Fibroblast of lung (primary cell): Measurements from ENCODE around the gene UBE2G1. TPM values are rescaled to one million over a fixed set of nuclear protein-coding genes. Genes with fewer than 3 reads are reported as not detected.
"Not testable (repeated sequence)": the region's sequence is repeated elsewhere in the genome, so short reads cannot be mapped to it uniquely, and the experiment has no call there.

Experiments used
- DNase-seq, 2 donors: peaks; one replicate each; pipeline versions ENCODE4 v3.0.0 to v3.0.0-alpha.2; 2010; ENCODE audit warnings: low read depth in 2 of 2
- H2AFZ ChIP-seq: 2 replicates; pipeline ENCODE4 v1.5.1; 2012; ENCODE audit warnings: low read length, control low read depth, inconsistent platforms
- H3K27ac ChIP-seq: 2 replicates; pipeline ENCODE4 v1.5.1; 2011; ENCODE audit warnings: low read length, control low read depth; ENCODE audit not compliant: insufficient read depth
- H3K27me3 ChIP-seq: 2 replicates; pipeline ENCODE4 v1.5.1; 2011; ENCODE audit warnings: mild to moderate bottlenecking, low read length; ENCODE audit not compliant: control insufficient read depth, insufficient read depth
- H3K36me3 ChIP-seq: 2 replicates; pipeline ENCODE4 v1.5.1; 2011; ENCODE audit warnings: low read length; ENCODE audit not compliant: control insufficient read depth, insufficient read depth
- H3K4me1 ChIP-seq: 2 replicates; pipeline ENCODE4 v1.5.1; 2011; ENCODE audit warnings: low read length; ENCODE audit not compliant: control insufficient read depth, insufficient read depth; ENCODE audit errors: extremely low read depth
- H3K4me2 ChIP-seq: 2 replicates; pipeline ENCODE4 v1.5.1; 2011; ENCODE audit warnings: low read length, control low read depth; ENCODE audit not compliant: insufficient read depth; ENCODE audit errors: extremely low read depth
- H3K4me3 ChIP-seq, 4 experiments: fragments of 200-600 bp in 1 of 4; sonication (generic) in 1 of 4; replicated peaks in 1 of 4; 2 replicates each; pipeline ENCODE4 v1.5.1; 2011 to 2016; ENCODE audit warnings: low read length in 4 of 4, low read depth in 3 of 4, mild to moderate bottlenecking in 3 of 4, control low read depth in 2 of 4, inconsistent platforms in 1 of 4, mixed read lengths in 1 of 4; ENCODE audit not compliant: insufficient read depth in 1 of 4; ENCODE audit errors: control extremely low read depth in 1 of 4
- H3K79me2 ChIP-seq: 2 replicates; pipeline ENCODE4 v1.5.1; 2012; ENCODE audit warnings: mild to moderate bottlenecking, low read length, inconsistent platforms; ENCODE audit not compliant: control insufficient read depth, insufficient read depth
- H3K9ac ChIP-seq: 2 replicates; pipeline ENCODE4 v1.5.1; 2011; ENCODE audit warnings: mild to moderate bottlenecking, low read length, control low read depth; ENCODE audit not compliant: insufficient read depth
- H3K9me3 ChIP-seq: 2 replicates; pipeline ENCODE4 v1.5.1; 2012; ENCODE audit warnings: low read depth, low read length; ENCODE audit not compliant: control insufficient read depth, insufficient read depth
- H4K20me1 ChIP-seq: 2 replicates; pipeline ENCODE4 v1.5.1; 2011; ENCODE audit warnings: low read length; ENCODE audit not compliant: control insufficient read depth, insufficient read depth; ENCODE audit errors: extremely low read depth
- CTCF ChIP-seq, 2 donors: IDR thresholded peaks in 1 of 2; conservative IDR thresholded peaks in 1 of 2; 1 replicate in 1 of 2; 2 replicates in 1 of 2; pipeline ENCODE4 v1.5.1; 2011 to 2012; ENCODE audit warnings: low read length in 2 of 2, control low read depth in 1 of 2, inconsistent platforms in 1 of 2, low read depth in 1 of 2, mild to moderate bottlenecking in 1 of 2
- EZH2 ChIP-seq: IDR thresholded peaks from 2 replicates; pipeline ENCODE4 v1.5.1; 2012; ENCODE audit warnings: low read length, control low read depth, mild to moderate bottlenecking; ENCODE audit errors: missing control alignments
- polyA plus RNA-seq, 2 donors: library from polyadenylated mRNA; depleted of rRNA in 1 of 2; stranded (reverse) in 1 of 2; unstranded in 1 of 2; fragments of >200 nt; gene quantifications; 2 replicates each; pipeline ENCODE4 v1.2.1, GENCODE V29; 2011 to 2012; ENCODE audit warnings: missing spikeins in 1 of 2
- total RNA-seq: library from RNA; depleted of rRNA; stranded (reverse); fragments of >200 nt; gene quantifications from 2 replicates; pipeline ENCODE4 v1.2.1, GENCODE V29; 2014

Gene UBE2G1
- total and polyA plus RNA-seq, 2 donors (not counting 1 experiment from before 2014, with no cell fraction given): 30.7 to 48.4 TPM

- no peaks in the 10 kb centered on the region for H4K20me1 ChIP-seq
- no peaks in the 10 kb centered on the region for H3K9me3 ChIP-seq
- no peaks in the 10 kb centered on the region for H3K36me3 ChIP-seq
- H3K4me1 ChIP-seq: no peaks in the 10 kb centered on the region
- TF ChIP-seq CTCF (conservative IDR thresholded peaks at IDR 0.05 in 1 of 2, IDR thresholded peaks at IDR 0.05 in 1 of 2; ENCODE audit: low read depth in 1 of 2, low read length in 2 of 2): no peak
- no peak for TF ChIP-seq EZH2
- peaks cover 2% of the 10 kb centered on the region for H3K27me3 ChIP-seq
- no peak for DNase-seq
- no peak overlapping the region for H3K4me3 ChIP-seq
- no peak overlapping the region for H3K27ac ChIP-seq
- no peaks in the 10 kb centered on the region for H3K79me2 ChIP-seq
- no peak overlapping the region for H2AFZ ChIP-seq
- no peak overlapping the region for H3K4me2 ChIP-seq
- no peak overlapping the region for H3K9ac ChIP-seq
Measured at GRCh38 chr17:4378626-4379025, 12.2 kb upstream of the UBE2G1 start.

- H3K9me3 ChIP-seq, H2AFZ ChIP-seq, H3K9ac ChIP-seq, H3K27ac ChIP-seq, H3K27me3 ChIP-seq, DNase-seq, H3K79me2 ChIP-seq, H3K4me1 ChIP-seq, H3K4me2 ChIP-seq, H4K20me1 ChIP-seq, H3K4me3 ChIP-seq, H3K36me3 ChIP-seq: not testable (repeated sequence)
Measured at GRCh38 chr17:4377247-4377646, 10.8 kb upstream of the UBE2G1 start.

- not testable (repeated sequence) for H3K4me1 ChIP-seq, H3K36me3 ChIP-seq, H3K4me2 ChIP-seq, H3K27ac ChIP-seq, H3K9me3 ChIP-seq, H3K9ac ChIP-seq, DNase-seq, H3K79me2 ChIP-seq, H2AFZ ChIP-seq, H4K20me1 ChIP-seq, H3K27me3 ChIP-seq, H3K4me3 ChIP-seq
Measured at GRCh38 chr17:4375796-4376440, 9.4 kb upstream of the UBE2G1 start.

- no peaks in the 10 kb centered on the region for H3K9me3 ChIP-seq
- no peaks in the 10 kb centered on the region for H3K36me3 ChIP-seq
- no peaks in the 10 kb centered on the region for H4K20me1 ChIP-seq
- no peak overlapping the region for H3K9ac ChIP-seq
- TF ChIP-seq CTCF (conservative IDR thresholded peaks at IDR 0.05 in 1 of 2, IDR thresholded peaks at IDR 0.05 in 1 of 2; ENCODE audit: low read depth in 1 of 2, low read length in 2 of 2): no peak
- no peak for TF ChIP-seq EZH2
- DNase-seq: no peak
- no peak overlapping the region for H3K4me3 ChIP-seq
- H3K27me3 ChIP-seq: peaks cover 2% of the 10 kb centered on the region
- H3K4me1 ChIP-seq: no peaks in the 10 kb centered on the region
- no peak overlapping the region for H3K4me2 ChIP-seq
- H2AFZ ChIP-seq: no peak overlapping the region
- H3K79me2 ChIP-seq: no peaks in the 10 kb centered on the region
- no peak overlapping the region for H3K27ac ChIP-seq
Measured at GRCh38 chr17:4375039-4375748, 8.7 kb upstream of the UBE2G1 start.
